ENCODE results near the gene CWC27.

CWC27 gene

GRCh38 chr5:64978546-64978945 is 209.8 kb downstream of the CWC27 start:
- no peak for DNase-seq
- Histone ChIP-seq H3K27me3 (ENCODE audit: insufficient read depth, low read length, poor library complexity) (no peaks in the 10 kb centered on the region), H3K4me1 (ENCODE audit: insufficient read depth, low read length) (no peaks in the 10 kb centered on the region), H3K4me3 (ENCODE audit: low read depth in 1 of 2, low read length in 2 of 2) (no peak overlapping the region), H2AFZ (ENCODE audit: low read depth, low read length) (no peak overlapping the region), H3K36me3 (ENCODE audit: insufficient read depth, low read length) (peaks cover 21% of the 10 kb centered on the region; the same call in 1 of the 2 replicates), H3K9ac (ENCODE audit: low read depth, low read length) (no peak overlapping the region), H3K79me2 (ENCODE audit: insufficient read depth, low read length) (no peaks in the 10 kb centered on the region), H3K4me2 (ENCODE audit: insufficient read depth, low read length) (no peak overlapping the region), H4K20me1 (ENCODE audit: insufficient read depth, low read length) (no peaks in the 10 kb centered on the region), H3K27ac (ENCODE audit: low read length) (no peak overlapping the region), H3K9me3 (ENCODE audit: insufficient read depth, low read length, severe bottlenecking) (no peaks in the 10 kb centered on the region)
- ATAC-seq (ENCODE audit: insufficient read depth, low read depth) = no peak
- no peak for TF ChIP-seq EZH2 (IDR thresholded peaks at IDR 0.05; ENCODE audit: borderline replicate concordance, low read depth, low read length, severe bottlenecking)
- TF ChIP-seq CTCF (IDR thresholded peaks at IDR 0.05; ENCODE audit: borderline replicate concordance, extremely low read depth, low read length, poor library complexity, severe bottlenecking) = no peak

DNA sequence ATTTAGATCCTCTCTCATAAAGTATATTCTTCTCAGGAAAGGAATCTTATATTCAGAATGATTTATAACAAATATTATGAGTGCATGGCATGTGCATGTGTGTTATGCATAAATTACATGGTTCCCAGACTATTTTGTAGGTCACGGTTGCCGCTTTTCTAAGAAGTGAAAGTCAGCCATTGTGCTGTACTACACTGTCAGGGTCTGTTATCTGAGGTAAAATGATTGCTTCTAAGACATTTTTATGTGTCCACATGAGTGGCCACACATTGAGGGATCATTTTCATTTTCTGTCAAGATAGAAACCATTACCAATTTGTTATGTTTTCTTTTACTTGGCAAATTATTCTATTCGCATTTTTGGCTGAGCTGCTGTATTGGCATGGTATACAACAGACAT is 210.8 kb downstream of the CWC27 start:
- no peak overlapping the region for H3K4me2 ChIP-seq (ENCODE audit: insufficient read depth, low read length)
- H3K27ac ChIP-seq (ENCODE audit: low read length) = no peak overlapping the region
- no peak overlapping the region for H2AFZ ChIP-seq (ENCODE audit: low read depth, low read length)
- no peaks in the 10 kb centered on the region for H4K20me1 ChIP-seq (ENCODE audit: insufficient read depth, low read length)
- H3K4me1 ChIP-seq (ENCODE audit: insufficient read depth, low read length) = no peaks in the 10 kb centered on the region
- DNase-seq (no peak), ATAC-seq (ENCODE audit: insufficient read depth, low read depth) (no peak)
- no peaks in the 10 kb centered on the region for H3K9me3 ChIP-seq (ENCODE audit: insufficient read depth, low read length, severe bottlenecking)
- H3K79me2 ChIP-seq (ENCODE audit: insufficient read depth, low read length) = no peaks in the 10 kb centered on the region
- H3K27me3 ChIP-seq (ENCODE audit: insufficient read depth, low read length, poor library complexity) = no peaks in the 10 kb centered on the region
- H3K9ac ChIP-seq (ENCODE audit: low read depth, low read length) = no peak overlapping the region
- TF ChIP-seq CTCF (IDR thresholded peaks at IDR 0.05; ENCODE audit: borderline replicate concordance, extremely low read depth, low read length, poor library complexity, severe bottlenecking) = no peak
- no peak for TF ChIP-seq EZH2 (IDR thresholded peaks at IDR 0.05; ENCODE audit: borderline replicate concordance, low read depth, low read length, severe bottlenecking)
- H3K4me3 ChIP-seq (ENCODE audit: low read depth in 1 of 2, low read length in 2 of 2) = no peak overlapping the region
- peaks cover 20% of the 10 kb centered on the region; the same call in 1 of the 2 replicates for H3K36me3 ChIP-seq (ENCODE audit: insufficient read depth, low read length)

- no peaks in the 10 kb centered on the region for H3K27me3 ChIP-seq (ENCODE audit: insufficient read depth, low read length, poor library complexity)
- no peak for ATAC-seq (ENCODE audit: insufficient read depth, low read depth)
- no peak overlapping the region for H3K4me3 ChIP-seq (ENCODE audit: low read depth in 1 of 2, low read length in 2 of 2)
- TF ChIP-seq CTCF (IDR thresholded peaks at IDR 0.05; ENCODE audit: borderline replicate concordance, extremely low read depth, low read length, poor library complexity, severe bottlenecking) = no peak
- TF ChIP-seq EZH2 (IDR thresholded peaks at IDR 0.05; ENCODE audit: borderline replicate concordance, low read depth, low read length, severe bottlenecking) = no peak
- H3K9ac ChIP-seq (ENCODE audit: low read depth, low read length) = no peak overlapping the region
- H3K79me2 ChIP-seq (ENCODE audit: insufficient read depth, low read length) = no peaks in the 10 kb centered on the region
- H2AFZ ChIP-seq (ENCODE audit: low read depth, low read length) = no peak overlapping the region
- H3K4me1 ChIP-seq (ENCODE audit: insufficient read depth, low read length) = no peaks in the 10 kb centered on the region
- no peak overlapping the region for H3K27ac ChIP-seq (ENCODE audit: low read length)
- peaks cover 18% of the 10 kb centered on the region; the same call in 1 of the 2 replicates for H3K36me3 ChIP-seq (ENCODE audit: insufficient read depth, low read length)
- no peaks in the 10 kb centered on the region for H4K20me1 ChIP-seq (ENCODE audit: insufficient read depth, low read length)
- H3K9me3 ChIP-seq (ENCODE audit: insufficient read depth, low read length, severe bottlenecking) = no peaks in the 10 kb centered on the region
- no peak overlapping the region for H3K4me2 ChIP-seq (ENCODE audit: insufficient read depth, low read length)
- DNase-seq = no peak
Measured at GRCh38 chr5:64980176-64980575, 211.4 kb downstream of the CWC27 start.

DNA sequence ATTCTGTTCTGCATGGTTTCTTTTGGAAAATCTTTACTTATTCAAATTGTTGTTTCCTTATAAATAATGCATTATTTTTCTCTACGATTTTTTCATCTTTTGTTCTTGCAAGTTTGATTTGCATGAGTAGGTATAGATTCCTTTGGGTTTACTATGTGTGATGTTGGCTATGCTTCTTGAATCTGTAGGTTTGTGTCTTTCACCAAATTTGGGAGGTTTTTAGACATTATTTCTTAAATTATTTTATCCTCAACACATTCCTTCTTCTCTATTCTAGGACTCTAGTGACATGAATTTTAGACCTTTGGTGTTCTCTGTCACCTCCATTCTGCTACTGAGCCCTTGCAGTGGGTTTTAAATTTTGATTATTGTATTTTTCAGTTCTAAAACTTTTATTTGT is 219.0 kb downstream of the CWC27 start:
- H3K9me3 ChIP-seq (ENCODE audit: insufficient read depth, low read length, severe bottlenecking) = no peaks in the 10 kb centered on the region
- no peak overlapping the region for H2AFZ ChIP-seq (ENCODE audit: low read depth, low read length)
- ATAC-seq (ENCODE audit: insufficient read depth, low read depth) (no peak), DNase-seq (no peak)
- H3K27me3 ChIP-seq (ENCODE audit: insufficient read depth, low read length, poor library complexity) = no peaks in the 10 kb centered on the region
- peaks cover 5% of the 10 kb centered on the region; the same call in 1 of the 2 replicates for H3K36me3 ChIP-seq (ENCODE audit: insufficient read depth, low read length)
- no peaks in the 10 kb centered on the region for H3K4me1 ChIP-seq (ENCODE audit: insufficient read depth, low read length)
- H3K79me2 ChIP-seq (ENCODE audit: insufficient read depth, low read length) = no peaks in the 10 kb centered on the region
- H4K20me1 ChIP-seq (ENCODE audit: insufficient read depth, low read length) = no peaks in the 10 kb centered on the region
- H3K9ac ChIP-seq (ENCODE audit: low read depth, low read length) = no peak overlapping the region
- H3K4me3 ChIP-seq (ENCODE audit: low read depth in 1 of 2, low read length in 2 of 2) = no peak overlapping the region
- H3K27ac ChIP-seq (ENCODE audit: low read length) = no peak overlapping the region
- H3K4me2 ChIP-seq (ENCODE audit: insufficient read depth, low read length) = no peak overlapping the region
- no peak for TF ChIP-seq CTCF (IDR thresholded peaks at IDR 0.05; ENCODE audit: borderline replicate concordance, extremely low read depth, low read length, poor library complexity, severe bottlenecking)

Data from DND-41 (cell line).